A549 (cell line): ENCODE measurements around the gene NRXN2. TPM values are rescaled to one million over a fixed set of nuclear protein-coding genes. Genes with fewer than 3 reads are reported as not detected.
A peak's percentile ranks its signal among the peaks of the same experiment; 100 is the strongest.

Experiments used
- ATAC-seq, 2 experiments: fragments of 200-7000 bp in 1 of 2; fragments of >200 bp in 1 of 2; cut with Nextera tagmentation in 1 of 2; cut with Tn5 transposase in 1 of 2; 3 replicates each; pipeline versions ENCODE4 v1.8.0 to v1.9.1; 2018 to 2020; ENCODE audit warnings: mild to moderate bottlenecking in 1 of 2, moderate library complexity in 1 of 2
- CTCF ChIA-PET: fragments of 300-600 bp; sonication (Branson Sonifier 250); formaldehyde crosslinking; extraction: SDS; loops from one replicate; lab custom pipeline; 2021; ENCODE audit warnings: antibody characterized with exemption, inconsistent platforms; lab: Yijun Ruan, JAX
- POLR2A ChIA-PET: fragments of 350-600 bp; formaldehyde crosslinking; extraction: SDS; loops from one replicate; lab custom pipeline; 2021; ENCODE audit warnings: antibody characterized with exemption, inconsistent platforms; lab: Yijun Ruan, JAX
- DNase-seq, 2 experiments: peaks; one replicate each; pipeline versions ENCODE4 v3.0.0 to v3.0.0-alpha.2; 2011 to 2016; ENCODE audit warnings: low read depth in 1 of 2, low spot score in 1 of 2
- FAIRE-seq: peaks from 2 replicates; lab custom pipeline; 2011; peaks lifted over from hg19 to GRCh38; lab: Jason Lieb, UNC
- H3K27ac ChIP-seq, 2 experiments: fragments of >200 bp; sonication (Bioruptor Twin); formaldehyde crosslinking; 3 replicates each; pipeline ENCODE4 v1.5.1; 2016 to 2017
- H3K4me1 ChIP-seq: fragments of >200 bp; sonication (Bioruptor Twin); formaldehyde crosslinking; 3 replicates; pipeline ENCODE4 v1.6.1; 2016
- H3K4me2 ChIP-seq: fragments of >200 bp; sonication (Bioruptor Twin); formaldehyde crosslinking; 3 replicates; pipeline ENCODE4 v1.6.1; 2016
- H3K4me3 ChIP-seq: fragments of >200 bp; sonication (Bioruptor Twin); formaldehyde crosslinking; 3 replicates; pipeline ENCODE4 v1.5.1; 2016
- H3K9me3 ChIP-seq: fragments of >200 bp; sonication (Bioruptor Twin); formaldehyde crosslinking; 3 replicates; pipeline ENCODE4 v1.6.1; 2016
- CBX8 ChIP-seq: fragments of 200-600 bp; sonication (generic); IDR thresholded peaks from 2 replicates; pipeline ENCODE4 v1.6.1; 2016
- CEBPB ChIP-seq, 2 experiments: fragments of >200 bp in 1 of 2; sonication (Bioruptor Twin) in 1 of 2; formaldehyde crosslinking in 1 of 2; IDR thresholded peaks; 2 replicates each; pipeline ENCODE4 v1.6.1; 2012 to 2016
- CHD2 ChIP-seq: fragments of 150-350 bp; IDR thresholded peaks from 2 replicates; pipeline ENCODE4 v1.6.1; 2014; ENCODE audit warnings: low read length; ENCODE audit not compliant: partially characterized antibody
- CHD4 ChIP-seq: fragments of 200-600 bp; sonication (generic); IDR thresholded peaks from 2 replicates; pipeline ENCODE4 v1.6.1; 2016; ENCODE audit warnings: antibody characterized with exemption, mild to moderate bottlenecking, borderline replicate concordance
- EHMT2 ChIP-seq: fragments of 200-600 bp; sonication (generic); IDR thresholded peaks from 2 replicates; pipeline ENCODE4 v1.6.1; 2016; ENCODE audit warnings: antibody characterized with exemption, low read depth, mild to moderate bottlenecking, moderate library complexity
- ELK1 ChIP-seq: fragments of 150-350 bp; IDR thresholded peaks from 2 replicates; pipeline ENCODE4 v1.6.1; 2014; ENCODE audit warnings: low read depth, mild to moderate bottlenecking, low read length
- EP300 ChIP-seq, 2 experiments: fragments of >200 bp; sonication (Bioruptor Twin); formaldehyde crosslinking; IDR thresholded peaks; 2 replicates in 1 of 2; 3 replicates in 1 of 2; pipeline ENCODE4 v1.6.1; 2016 to 2017
- FOXS1 ChIP-seq: fragments of 250-450 bp; sonication (Bioruptor Pico); IDR thresholded peaks from 2 replicates; pipeline ENCODE4 v1.5.0; 2020; ENCODE audit warnings: mild to moderate bottlenecking, moderate library complexity
- GATA3 ChIP-seq: IDR thresholded peaks from 2 replicates; pipeline ENCODE4 v1.6.1; 2012; ENCODE audit warnings: borderline replicate concordance
- HEYL ChIP-seq: fragments of 250-450 bp; sonication (Bioruptor Pico); IDR thresholded peaks from 2 replicates; pipeline ENCODE4 v1.8.0; 2021; ENCODE audit warnings: mild to moderate bottlenecking, moderate library complexity
- HMGXB4 ChIP-seq: fragments of 250-450 bp; sonication (Bioruptor Pico); IDR thresholded peaks from 2 replicates; pipeline ENCODE4 v1.5.0; 2021; ENCODE audit warnings: mild to moderate bottlenecking, moderate library complexity, borderline replicate concordance
- HOXA7 ChIP-seq: fragments of 250-450 bp; sonication (Bioruptor Pico); IDR thresholded peaks from 2 replicates; pipeline ENCODE4 v1.5.0; 2020; ENCODE audit warnings: mild to moderate bottlenecking, moderate library complexity
- JUNB ChIP-seq: fragments of >200 bp; sonication (Bioruptor Twin); formaldehyde crosslinking; IDR thresholded peaks from 2 replicates; pipeline ENCODE4 v1.6.1; 2016
- MAFK ChIP-seq: fragments of 450-650 bp; IDR thresholded peaks from 2 replicates; pipeline ENCODE4 v1.6.1; 2014; ENCODE audit not compliant: partially characterized antibody
- MAX ChIP-seq: IDR thresholded peaks from 2 replicates; pipeline ENCODE4 v1.6.1; 2012
- MAZ ChIP-seq: fragments of 150-350 bp; IDR thresholded peaks from 2 replicates; pipeline ENCODE4 v1.6.1; 2014; ENCODE audit warnings: antibody characterized with exemption, low read depth, low read length, borderline replicate concordance
- MYC ChIP-seq: IDR thresholded peaks from 2 replicates; pipeline ENCODE4 v1.6.1; 2012; ENCODE audit warnings: mild to moderate bottlenecking, inconsistent platforms, low read length, improper control_type of control experiment, borderline replicate concordance
- NFE2L2 ChIP-seq: fragments of 150-350 bp; conservative IDR thresholded peaks from 2 replicates; pipeline ENCODE4 v1.6.1; 2014; ENCODE audit warnings: low read length
- PBX3 ChIP-seq: IDR thresholded peaks from 2 replicates; pipeline ENCODE4 v1.6.1; 2012
- POLR2A ChIP-seq: IDR thresholded peaks from 2 replicates; pipeline ENCODE4 v1.6.1; 2012; ENCODE audit warnings: mild to moderate bottlenecking, low read length
- RCOR1 ChIP-seq: fragments of 150-350 bp; IDR thresholded peaks from 2 replicates; pipeline ENCODE4 v1.6.1; 2014; ENCODE audit warnings: antibody characterized with exemption, low read length, low read depth
- RFX5 ChIP-seq: fragments of 450-650 bp; IDR thresholded peaks from 2 replicates; pipeline ENCODE4 v1.7.1; 2014; ENCODE audit warnings: antibody characterized with exemption, mild to moderate bottlenecking, moderate library complexity
- RNF2 ChIP-seq: fragments of 200-600 bp; sonication (generic); IDR thresholded peaks from 2 replicates; pipeline ENCODE4 v1.6.1; 2016; ENCODE audit warnings: low read depth, mild to moderate bottlenecking, antibody characterized with exemption, moderate library complexity, borderline replicate concordance
- SMC3 ChIP-seq: fragments of >200 bp; sonication (Bioruptor Twin); formaldehyde crosslinking; IDR thresholded peaks from 3 replicates; pipeline ENCODE4 v1.6.1; 2018; ENCODE audit warnings: inconsistent platforms
- TFCP2L1 ChIP-seq: fragments of 250-450 bp; sonication (Bioruptor Pico); IDR thresholded peaks from 2 replicates; pipeline ENCODE4 v1.5.0; 2021; ENCODE audit warnings: mild to moderate bottlenecking
- TP53 ChIP-seq: fragments of 250-450 bp; sonication (Bioruptor Pico); IDR thresholded peaks from 2 replicates; pipeline ENCODE4 v1.5.0; 2021; ENCODE audit warnings: mild to moderate bottlenecking, moderate library complexity
- USF2 ChIP-seq: fragments of 450-650 bp; IDR thresholded peaks from 2 replicates; pipeline ENCODE4 v1.6.1; 2014; ENCODE audit warnings: antibody characterized with exemption
- ZFP36 ChIP-seq: fragments of 450-650 bp; IDR thresholded peaks from 2 replicates; pipeline ENCODE4 v1.6.1; 2014; ENCODE audit warnings: borderline replicate concordance; ENCODE audit not compliant: partially characterized antibody
- ZSCAN20 ChIP-seq: fragments of 250-450 bp; sonication (Bioruptor Pico); IDR thresholded peaks from 2 replicates; pipeline ENCODE4 v1.8.0; 2022; ENCODE audit warnings: mild to moderate bottlenecking, moderate library complexity
- WGBS: methylation state at CpG from one replicate; pipeline ENCODE4 v1.1.6; 2017; ENCODE audit errors: missing lambda C conversion rate; 5-methylcytosine and 5-hydroxymethylcytosine counted together
- polyA plus RNA-seq, 4 experiments: library from polyadenylated mRNA; depleted of rRNA in 3 of 4; stranded (reverse); fragments of >200 nt; fragmentation: RNase III in 1 of 4; extraction: RNeasy Plus Mini Kit Qiagen cat#74134 plus additional on column Dnase treatment in 1 of 4; gene quantifications; 2 replicates in 3 of 4; 3 replicates in 1 of 4; pipeline ENCODE4 v1.2.3, GENCODE V29; 2011 to 2017

The NRXN2 gene
- polyA plus RNA-seq, 2 of the 4 experiments (the other 2 are of a cell fraction) = 0.04 TPM; not detected in 1

GRCh38 chr11:64711138-64711955 is 11.7 kb downstream of the NRXN2 start:
- Histone ChIP-seq H3K4me3 (no peak overlapping the region), H3K4me1 (peaks cover 13% of the 10 kb centered on the region; the same call in 2 of the 3 replicates), H3K27ac (no peak overlapping the region), H3K9me3 (no peaks in the 10 kb centered on the region), H3K4me2 (no peak overlapping the region; the same call in 2 of the 3 replicates)
- 0 out of 6 replicates have a peak, but pooled peaks of 1 of the 2 experiments have one; percentile 16 for ATAC-seq
- no peak for DNase-seq
- TF ChIP-seq ZFP36 (no peak), CHD2 (no peak), EP300 (IDR thresholded peaks at IDR 0.05) (no peak), JUNB (no peak), TFCP2L1 (CRISPR knock-in tag) (no peak), NFE2L2 (no peak), RNF2 (no peak), RCOR1 (no peak), USF2 (no peak), HMGXB4 (CRISPR knock-in tag) (no peak), PBX3 (no peak), EHMT2 (no peak), POLR2A (no peak), MAZ (no peak), FOXS1 (CRISPR knock-in tag) (no peak), CEBPB (IDR thresholded peaks at IDR 0.05) (no peak), MAFK (no peak), RFX5 (no peak)
- ChIA-PET CTCF (interaction anchor here (0.6 to 2.4 kb wide), 3 partner anchors 22 to 60 kb away, joined by 3 to 12 read pairs (median 5); no protein-coding TSS in a partner anchor), POLR2A (no interaction called here)
- FAIRE-seq = no peak
- 93% methylated on average over 40 of the region's 46 CpGs for WGBS

- POLR2A ChIA-PET = no interaction called here
- CTCF ChIA-PET = interaction anchor here (0.6 to 2.4 kb wide), 4 partner anchors 22 to 59 kb away, joined by 3 to 12 read pairs (median 4); no protein-coding TSS in a partner anchor
- Histone ChIP-seq H3K9me3 (no peaks in the 10 kb centered on the region), H3K4me1 (peaks cover 13% of the 10 kb centered on the region; the same call in 2 of the 3 replicates), H3K4me3 (no peak overlapping the region), H3K4me2 (peak overlapping the region; percentile 8; the same call in 1 of the 3 replicates), H3K27ac (no peak overlapping the region)
- DNase-seq (no peak), ATAC-seq (no peak; a peak in 1 of 6 replicates), FAIRE-seq (no peak)
- WGBS = 52% methylated on average over 13 of the region's 13 CpGs
- no peak for TF ChIP-seq CHD4
- no peak for TF ChIP-seq FOXS1 (CRISPR knock-in tag)
- TF ChIP-seq HOXA7 (CRISPR knock-in tag) = no peak
- no peak for TF ChIP-seq JUNB
- no peak for TF ChIP-seq ZFP36
- no peak for TF ChIP-seq CBX8
- no peak for TF ChIP-seq ELK1
- no peak for TF ChIP-seq TP53
- no peak for TF ChIP-seq MAX
- TF ChIP-seq GATA3 = no peak
- TF ChIP-seq HEYL = no peak
- no peak for TF ChIP-seq RNF2
- no peak for TF ChIP-seq PBX3
- TF ChIP-seq SMC3 = no peak
- no peak for TF ChIP-seq MYC
- TF ChIP-seq ZSCAN20 (CRISPR knock-in tag) = no peak
Observed at GRCh38 chr11:64710418-64711137, 12.4 kb downstream of the NRXN2 start.
